WI38 (cell line): ENCODE measurements around the gene PRDX1.

Source experiments
- H3K4me3 ChIP-seq: 2 replicates; pipeline ENCODE4 v1.5.1; 2011; ENCODE audit warnings: low read depth, mild to moderate bottlenecking, control low read depth, low read length
- CTCF ChIP-seq: IDR thresholded peaks from 2 replicates; pipeline ENCODE4 v1.5.1; 2012; ENCODE audit warnings: low read depth, mild to moderate bottlenecking, control low read depth, low read length

The PRDX1 gene

DNA sequence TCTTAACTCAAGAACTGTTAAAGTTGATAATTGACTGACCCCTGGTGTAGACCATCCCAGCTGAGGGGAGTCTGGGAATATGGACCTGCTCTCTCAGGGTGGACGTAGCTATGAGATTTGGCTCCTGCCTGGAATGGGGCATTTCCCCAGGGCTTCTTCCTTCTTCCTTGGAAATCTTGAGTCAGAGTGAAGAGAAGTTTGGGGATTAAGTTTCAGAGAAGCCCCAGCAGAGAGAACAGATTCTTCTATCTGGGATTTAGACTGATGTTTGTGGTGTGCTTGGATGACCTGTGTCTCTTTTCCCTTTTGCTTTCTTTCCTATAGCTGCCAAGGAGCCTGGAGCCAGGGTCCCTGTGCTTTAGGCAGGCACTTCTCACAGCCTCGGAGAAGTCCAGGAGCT is 42.2 kb upstream of the PRDX1 start:
- no peak overlapping the region for H3K4me3 ChIP-seq
- no peak for TF ChIP-seq CTCF

GRCh38 chr1:45557422-45557944 is 35.8 kb upstream of the PRDX1 start:
- no peak for TF ChIP-seq CTCF
- H3K4me3 ChIP-seq, result no peak overlapping the region

DNA sequence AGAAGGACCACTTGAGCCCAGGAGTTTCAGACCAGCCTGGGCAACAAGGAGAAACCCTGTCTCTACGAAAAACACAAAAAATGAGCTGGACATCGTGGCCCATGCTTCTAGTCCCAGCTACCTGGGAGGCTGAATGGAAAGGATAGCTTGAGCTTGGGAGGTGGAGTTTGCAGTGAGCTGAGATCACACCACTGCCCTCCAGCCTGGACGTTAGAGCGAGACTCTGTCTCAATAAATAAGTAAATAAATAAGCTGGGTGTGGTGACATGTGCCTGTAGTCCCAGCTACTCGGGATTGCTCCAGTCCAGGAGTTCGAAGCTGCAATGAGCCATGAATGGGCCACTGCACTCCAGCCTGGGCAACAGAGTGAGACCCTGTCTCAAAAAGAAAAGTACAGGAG is 32.5 kb upstream of the PRDX1 start:
- no peak overlapping the region for H3K4me3 ChIP-seq

GRCh38 chr1:45552331-45552730 is 30.6 kb upstream of the PRDX1 start:
- TF ChIP-seq CTCF, result no peak
- no peak overlapping the region for H3K4me3 ChIP-seq

More for the DNA sequence above, 32.5 kb upstream of the PRDX1 start:
- TF ChIP-seq CTCF, result no peak

GRCh38 chr1:45551684-45552083 is 30.0 kb upstream of the PRDX1 start:
- no peak for TF ChIP-seq CTCF
- peak overlapping the region; percentile 91 for H3K4me3 ChIP-seq

DNA sequence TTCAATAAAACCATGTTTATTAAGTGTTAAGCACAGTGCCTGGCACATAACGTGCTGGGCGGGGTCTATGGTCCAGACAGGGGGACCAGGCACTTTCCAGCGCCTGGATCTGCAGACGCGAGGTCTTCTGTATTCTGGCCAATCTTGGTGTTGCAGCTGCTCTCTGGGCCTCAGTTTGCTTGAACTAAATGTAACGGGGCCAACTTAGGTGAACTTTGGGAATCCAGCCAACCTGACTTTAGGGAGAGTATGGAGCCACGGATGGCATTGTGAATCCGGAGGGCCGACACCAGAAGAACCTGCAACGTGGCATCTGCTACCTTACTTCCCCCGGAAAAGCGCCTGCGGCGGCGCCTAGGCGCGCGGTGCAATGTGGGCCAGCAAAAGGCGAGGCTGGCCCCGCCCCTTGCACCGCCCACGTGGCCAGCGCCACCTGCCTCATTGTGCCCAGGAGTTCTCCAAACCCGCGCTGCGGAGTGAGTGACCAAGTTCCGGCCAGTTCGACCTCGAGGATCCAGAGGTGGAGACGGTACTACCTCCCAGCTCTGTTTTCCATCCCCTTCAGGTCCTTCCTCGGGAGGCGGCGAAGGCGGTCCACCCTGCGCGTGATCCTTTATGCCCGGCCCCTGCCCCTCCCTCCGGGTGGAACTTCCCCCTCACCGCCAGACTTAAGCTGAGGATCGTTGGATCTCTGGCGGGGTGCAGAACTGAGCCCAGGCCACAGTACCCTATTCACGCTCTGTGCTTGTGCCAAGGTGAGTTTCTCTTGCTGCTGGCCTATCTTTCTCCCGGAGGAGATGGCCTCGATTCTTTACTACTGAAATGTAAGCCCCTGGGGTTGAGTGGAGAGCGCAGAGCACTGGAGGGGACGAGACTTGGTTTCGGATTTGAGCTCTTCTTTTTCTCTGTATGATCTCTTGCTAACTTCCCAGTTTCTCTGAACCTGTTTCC is 29.0 kb upstream of the PRDX1 start, which contains the start of gene AKR1A1:
TSS of gene AKR1A1 (plus strand) at position 426 of the 951 bp plus-strand sequence. CDS start 10,969 bp downstream, outside the sequence.
- peak within 1 kb of the TSS; percentile 91 for H3K4me3 ChIP-seq
- TF ChIP-seq CTCF, result no peak
